ENCODE results near the gene FUT3. TPM values are rescaled to one million over a fixed set of nuclear protein-coding genes. Genes with fewer than 3 reads are reported as not detected.

FUT3 gene
- total and polyA plus RNA-seq, 9 of the 15 experiments (the other 6 are each of a cell fraction or from before 2014, with no cell fraction given): 0.09 TPM; not detected in 8

DNA sequence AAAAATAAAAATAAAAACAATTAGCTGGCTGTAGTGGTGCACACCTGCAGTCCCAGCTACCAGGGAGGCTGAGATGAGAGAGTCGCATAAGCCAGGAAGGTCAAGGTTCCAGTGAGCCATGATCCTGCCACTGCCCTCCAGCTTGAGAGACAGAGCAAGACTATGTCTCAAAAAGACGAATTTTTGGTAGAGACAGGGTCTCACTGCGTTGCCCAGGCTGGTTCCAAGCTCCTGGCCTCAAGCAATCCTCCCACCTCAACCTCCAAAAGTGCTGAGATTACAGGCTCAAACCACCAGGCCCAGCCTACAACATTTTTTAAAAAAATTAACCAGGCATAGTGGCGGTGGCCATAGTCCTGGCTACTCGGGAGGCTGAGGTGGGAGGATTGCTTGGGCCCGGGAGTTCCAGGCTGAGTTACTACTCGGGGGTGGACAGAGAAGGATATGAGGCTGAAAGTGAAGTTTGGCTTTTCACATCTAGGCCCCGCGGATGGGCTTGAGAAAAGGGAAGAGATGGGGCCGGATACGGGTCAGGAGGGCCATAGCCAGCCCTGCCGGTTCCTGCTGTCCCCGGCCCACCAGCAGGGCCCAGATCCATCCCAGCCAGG is 42.2 kb upstream of the FUT3 start:
- in situ Hi-C loops (cut with MboI) (loop anchor here (5.0 kb wide), 1 partner anchor 91 kb away; no protein-coding TSS in a partner anchor), intact Hi-C loops (cut with micrococcal nuclease) (no loop called here)
- BruUV-seq (replicated peaks): no TSS peak
- DNase-seq (ENCODE audit: extremely low read depth in 1 of 4, low spot score in 3 of 4): no peak
- peak overlapping the region in 1 of 2 experiments; percentile 86; a peak in 1 of 4 replicates for H3K9ac ChIP-seq (ENCODE audit: insufficient read depth in 1 of 2, low read depth in 2 of 2, low read length in 2 of 2)
- H3K9me3 ChIP-seq (replicated peaks; ENCODE audit: control insufficient read depth, insufficient read depth, low read depth, low read length): no peaks in the 10 kb centered on the region
- no peak overlapping the region for H3K4me2 ChIP-seq (ENCODE audit: insufficient read depth, low read length)
- H3K79me2 ChIP-seq (ENCODE audit: control insufficient read depth, insufficient read depth, low read length): peaks cover 5% of the 10 kb centered on the region; the same call in 2 of the 3 replicates
- FAIRE-seq: peak; percentile 46
- peaks cover 32% of the 10 kb centered on the region; the same call in 2 of the 3 replicates for H3K36me3 ChIP-seq (ENCODE audit: control insufficient read depth, insufficient read depth, low read length)
- 48% methylated on average over 11 of the region's 13 CpGs for WGBS (ENCODE audit: insufficient coverage, low coverage, missing lambda C conversion rate)
- peaks cover 16 to 73% of the 10 kb centered on the region in 2 experiments for H3K4me1 ChIP-seq (replicated peaks in 1 of 2; ENCODE audit: control insufficient read depth in 2 of 2, insufficient read depth in 2 of 2, low read length in 2 of 2)
- H3K27ac ChIP-seq (ENCODE audit: extremely low read depth, low read depth, low read length): no peak overlapping the region
- POLR2A ChIA-PET: interaction anchor here (0.6 to 4.2 kb wide), 3 partner anchors 10 to 813 kb away, joined by 4 to 28 read pairs (median 5); partner anchors contain the start of genes NDUFA11 and VMAC
- no peaks in the 10 kb centered on the region for H3K27me3 ChIP-seq (ENCODE audit: control insufficient read depth in 2 of 2, insufficient read depth in 2 of 2, low read length in 2 of 2)
- peaks cover 5% of the 10 kb centered on the region for H3K9me1 ChIP-seq (ENCODE audit: control insufficient read depth, insufficient read depth, low read length)
- no peak overlapping the region for H3K4me3 ChIP-seq
- no peak overlapping the region for H2AFZ ChIP-seq (ENCODE audit: low read depth, low read length)
- ATAC-seq: peak; percentile 39
- H4K20me1 ChIP-seq (replicated peaks; ENCODE audit: control insufficient read depth, insufficient read depth, low read length): peaks cover 29% of the 10 kb centered on the region
- CTCF ChIA-PET (ENCODE audit: low intra/inter-chr PET ratio): interaction anchor here (0.8 to 3.9 kb wide), 3 partner anchors 83 to 120 kb away, joined by 4 to 48 read pairs (median 5); partner anchors contain the start of gene NRTN
- TF ChIP-seq, protein P1, sequence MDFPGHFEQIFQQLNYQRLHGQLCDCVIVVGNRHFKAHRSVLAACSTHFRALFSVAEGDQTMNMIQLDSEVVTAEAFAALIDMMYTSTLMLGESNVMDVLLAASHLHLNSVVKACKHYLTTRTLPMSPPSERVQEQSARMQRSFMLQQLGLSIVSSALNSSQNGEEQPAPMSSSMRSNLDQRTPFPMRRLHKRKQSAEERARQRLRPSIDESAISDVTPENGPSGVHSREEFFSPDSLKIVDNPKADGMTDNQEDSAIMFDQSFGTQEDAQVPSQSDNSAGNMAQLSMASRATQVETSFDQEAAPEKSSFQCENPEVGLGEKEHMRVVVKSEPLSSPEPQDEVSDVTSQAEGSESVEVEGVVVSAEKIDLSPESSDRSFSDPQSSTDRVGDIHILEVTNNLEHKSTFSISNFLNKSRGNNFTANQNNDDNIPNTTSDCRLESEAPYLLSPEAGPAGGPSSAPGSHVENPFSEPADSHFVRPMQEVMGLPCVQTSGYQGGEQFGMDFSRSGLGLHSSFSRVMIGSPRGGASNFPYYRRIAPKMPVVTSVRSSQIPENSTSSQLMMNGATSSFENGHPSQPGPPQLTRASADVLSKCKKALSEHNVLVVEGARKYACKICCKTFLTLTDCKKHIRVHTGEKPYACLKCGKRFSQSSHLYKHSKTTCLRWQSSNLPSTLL (IDR thresholded peaks at IDR 0.05): no peak
- TF ChIP-seq NFIC (IDR thresholded peaks at IDR 0.05): no peak
- no peak for TF ChIP-seq NUFIP1 (IDR thresholded peaks at IDR 0.05; ENCODE audit: partially characterized antibody)
- TF ChIP-seq ILF3 (IDR thresholded peaks at IDR 0.05; ENCODE audit: borderline replicate concordance): 0 out of 2 replicates have a peak, but pooled peaks have one; percentile 16
- peak; percentile 79 for TF ChIP-seq ZNF121 (CRISPR knock-in tag; conservative IDR thresholded peaks at IDR 0.05)
- no peak for TF ChIP-seq HNRNPLL (IDR thresholded peaks at IDR 0.05; ENCODE audit: low read depth, low read length, poor library complexity, severe bottlenecking)
- TF ChIP-seq POLR2A (conservative IDR thresholded peaks at IDR 0.05): 0 out of 2 replicates have a peak, but pooled peaks have one; percentile 30
- no peak for TF ChIP-seq ZNF146 (CRISPR knock-in tag; IDR thresholded peaks at IDR 0.05; ENCODE audit: unreplicated experiment)
- TF ChIP-seq, protein P2, sequence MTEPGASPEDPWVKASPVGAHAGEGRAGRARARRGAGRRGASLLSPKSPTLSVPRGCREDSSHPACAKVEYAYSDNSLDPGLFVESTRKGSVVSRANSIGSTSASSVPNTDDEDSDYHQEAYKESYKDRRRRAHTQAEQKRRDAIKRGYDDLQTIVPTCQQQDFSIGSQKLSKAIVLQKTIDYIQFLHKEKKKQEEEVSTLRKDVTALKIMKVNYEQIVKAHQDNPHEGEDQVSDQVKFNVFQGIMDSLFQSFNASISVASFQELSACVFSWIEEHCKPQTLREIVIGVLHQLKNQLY (CRISPR knock-in tag; conservative IDR thresholded peaks at IDR 0.05): no peak
- no peak for TF ChIP-seq KLF13 (tag; IDR thresholded peaks at IDR 0.05; ENCODE audit: borderline replicate concordance, low read depth)
- no peak for TF ChIP-seq SOX6 (IDR thresholded peaks at IDR 0.05)
- TF ChIP-seq ZNF133 (CRISPR knock-in tag; IDR thresholded peaks at IDR 0.05): no peak
- peak; percentile 36 for TF ChIP-seq RBM25 (IDR thresholded peaks at IDR 0.05; ENCODE audit: low read depth, low read length, severe bottlenecking)
- no peak for TF ChIP-seq GTF2A2 (tag; IDR thresholded peaks at IDR 0.05)

Data from K562 (cell line).